Adrenal gland (tissue), 5 donors: ENCODE results near the gene TRAF2.

Experiments used
- CTCF ChIP-seq, 6 experiments: fragments of 450-650 bp in 4 of 6; fragments of 200-600 bp in 2 of 6; sonication (generic) in 1 of 6; IDR thresholded peaks; 1 replicate in 5 of 6; 2 replicates in 1 of 6; pipeline versions ENCODE4 v1.5.1 to v1.8.0; 2016 to 2021; ENCODE audit warnings: antibody characterized with exemption in 6 of 6, mild to moderate bottlenecking in 2 of 6, moderate library complexity in 1 of 6
- POLR2A ChIP-seq, 2 donors: fragments of 450-650 bp; IDR thresholded peaks; one replicate each; pipeline ENCODE4 v1.6.1; 2017; ENCODE audit warnings: antibody characterized with exemption in 2 of 2, mild to moderate bottlenecking in 2 of 2, moderate library complexity in 1 of 2
- donor health status: DM: no; HTN: no; CAD: no.

GRCh38 chr9:136857166-136857565 is 29.1 kb upstream of the TRAF2 start:
- no peak for TF ChIP-seq CTCF (IDR thresholded peaks at IDR 0.05)
- TF ChIP-seq POLR2A (IDR thresholded peaks at IDR 0.05) = no peak
